Ovary (tissue), 9 donors: ENCODE data around the gene KCNJ16. TPM values are rescaled to one million over a fixed set of nuclear protein-coding genes. Genes with fewer than 3 reads are reported as not detected.
"Not testable (repeated sequence)": the region's sequence is repeated elsewhere in the genome, so short reads cannot be mapped to it uniquely, and the experiment has no call there.

Source experiments
- DNase-seq, 5 donors: peaks; one replicate each; pipeline ENCODE4 v3.0.0-alpha.2; 2019 to 2020
- H3K27ac ChIP-seq, 2 donors: fragments of 200-600 bp; one replicate each; pipeline versions ENCODE4 v1.5.1 to v1.8.0; 2019 to 2022
- H3K27me3 ChIP-seq: fragments of 200-600 bp; one replicate; pipeline ENCODE4 v1.8.0; 2022
- H3K36me3 ChIP-seq: fragments of 200-600 bp; sonication (generic); one replicate; pipeline ENCODE4 v1.5.1; 2019
- H3K4me1 ChIP-seq: one replicate; pipeline ENCODE4 v1.8.1; 2013; ENCODE audit warnings: mild to moderate bottlenecking, moderate library complexity; ENCODE audit not compliant: insufficient read depth
- H3K4me3 ChIP-seq: fragments of 200-600 bp; sonication (generic); one replicate; pipeline ENCODE4 v1.5.1; 2017
- H3K9me3 ChIP-seq, 2 donors: fragments of 200-600 bp in 1 of 2; sonication (generic) in 1 of 2; one replicate each; pipeline versions ENCODE4 v1.5.1 to v1.8.1; 2013 to 2019; ENCODE audit warnings: mild to moderate bottlenecking in 1 of 2, moderate library complexity in 1 of 2
- CTCF ChIP-seq, 3 donors: fragments of 450-650 bp in 2 of 3; fragments of 200-600 bp in 1 of 3; IDR thresholded peaks; one replicate each; pipeline versions ENCODE4 v1.5.1 to v1.8.0; 2016 to 2022; ENCODE audit warnings: antibody characterized with exemption in 3 of 3, mild to moderate bottlenecking in 1 of 3
- EP300 ChIP-seq: sonication (generic); formaldehyde crosslinking; IDR thresholded peaks from one replicate; pipeline ENCODE4 v1.6.1; 2017; ENCODE audit warnings: antibody characterized with exemption
- POLR2A ChIP-seq: fragments of 450-650 bp; IDR thresholded peaks from one replicate; pipeline ENCODE4 v1.6.1; 2017; ENCODE audit warnings: antibody characterized with exemption, mild to moderate bottlenecking, moderate library complexity
- WGBS, 3 donors: extraction: QIAGEN DNeasy Blood & Tissue Kit in 1 of 3; methylation state at CpG; one replicate each; pipeline versions ENCODE4 v1.1.5 to v1.1.7; 2013 to 2017; 5-methylcytosine and 5-hydroxymethylcytosine counted together
- intact Hi-C, 4 donors: fragments of 100-400 bp; cut with DNase I; formaldehyde crosslinking; loops; one replicate each; pipeline versions ENCODE4 v1.11.0 to v1.15.1; 2022 to 2023
- polyA plus RNA-seq, 2 donors: library from polyadenylated mRNA; stranded (reverse); fragments of 200-250 nt in 1 of 2; fragments of 350-450 nt in 1 of 2; fragmentation: Illumina TruSeq in 1 of 2; extraction: RNeasy Lipid Tissue Mini Kit (QIAGEN cat#74804) in 1 of 2; gene quantifications; one replicate each; pipeline ENCODE4 v1.2.3, GENCODE V29; 2013 to 2014
- total RNA-seq, 7 donors: library from RNA; depleted of rRNA in 2 of 7; stranded (reverse); fragments of >200 nt in 2 of 7; fragmentation: NEBNext Ultra II Directional in 3 of 7; extraction: Animal tissue kit (Norgen Biotek cat#: 25700) in 3 of 7; gene quantifications; one replicate each; pipeline versions ENCODE4 v1.1.0 to v1.2.4, GENCODE V29; 2016 to 2023
- donor health status: DM: no; HTN: no; CAD: no; lungs with moderate emphysema.
- donor health status: DM: no; HTN: no; CAD: no.
- donor health status: Bipolar disorder and iron deficiency.
- donor health status: DM: yes; HTN: yes; CAD: no.
- donor health status: DM: no; HTN: no; CAD: no.
- donor health status: DM: yes; HTN: yes; CAD: no.

KCNJ16 gene
- total and polyA plus RNA-seq, 9 donors = 0.04 to 7.2 (median 0.25) TPM; not detected in 1

- Histone ChIP-seq H3K27me3 (no peaks in the 10 kb centered on the region), H3K4me3 (no peak overlapping the region), H3K9me3 (no peaks in the 10 kb centered on the region), H3K4me1 (no peaks in the 10 kb centered on the region), H3K36me3 (no peaks in the 10 kb centered on the region), H3K27ac (no peak overlapping the region)
- 92 to 97% (median 97%) methylated on average over 1 of the region's 1 CpG for WGBS, 3 donors
- intact Hi-C loops = no loop called here
- no peak for DNase-seq
- TF ChIP-seq CTCF (IDR thresholded peaks at IDR 0.05) = no peak
These were observed 34.0 kb upstream of the KCNJ16 start for GRCh38 chr17:70041061-70041460.

- no peaks in the 10 kb centered on the region for H3K4me1 ChIP-seq
- no peaks in the 10 kb centered on the region for H3K36me3 ChIP-seq
- H3K9me3 ChIP-seq = no peaks in the 10 kb centered on the region
- H3K4me3 ChIP-seq = no peak overlapping the region
- intact Hi-C loops = no loop called here
- no peaks in the 10 kb centered on the region for H3K27me3 ChIP-seq
- DNase-seq = no peak
- no peak for TF ChIP-seq EP300
- no peak for TF ChIP-seq CTCF (IDR thresholded peaks at IDR 0.05)
- no peak for TF ChIP-seq POLR2A
- peak overlapping the region in 1 of 2 donors; percentile 0 for H3K27ac ChIP-seq
- 24 to 52% (median 49%) methylated on average over 6 of the region's 6 CpGs for WGBS, 3 donors
These were observed 33.5 kb upstream of the KCNJ16 start for GRCh38 chr17:70041540-70041939.

- DNase-seq, H3K4me1 ChIP-seq, H3K4me3 ChIP-seq, H3K27ac ChIP-seq, H3K27me3 ChIP-seq, intact Hi-C loops, H3K36me3 ChIP-seq, H3K9me3 ChIP-seq: not testable (repeated sequence)
- WGBS, 3 donors = 92 to 95% (median 95%) methylated on average over 5 of the region's 5 CpGs
These were observed 29.2 kb upstream of the KCNJ16 start for GRCh38 chr17:70045780-70046179.

- no peak overlapping the region for H3K27ac ChIP-seq
- no peak for DNase-seq
- TF ChIP-seq EP300 = no peak
- no peak for TF ChIP-seq CTCF (IDR thresholded peaks at IDR 0.05)
- no peak for TF ChIP-seq POLR2A
- H3K36me3 ChIP-seq = no peaks in the 10 kb centered on the region
- no peaks in the 10 kb centered on the region for H3K27me3 ChIP-seq
- no peaks in the 10 kb centered on the region for H3K4me1 ChIP-seq
- no peak overlapping the region for H3K4me3 ChIP-seq
- H3K9me3 ChIP-seq = no peaks in the 10 kb centered on the region
- WGBS, 3 donors = 63 to 71% (median 68%) methylated on average over 5 of the region's 5 CpGs
- intact Hi-C loops = no loop called here
These were observed 27.2 kb upstream of the KCNJ16 start for GRCh38 chr17:70047619-70048419.

GRCh38 chr17:70049801-70050591 is 25.0 kb upstream of the KCNJ16 start:
- Histone ChIP-seq H3K27me3 (no peaks in the 10 kb centered on the region), H3K9me3 (no peaks in the 10 kb centered on the region), H3K4me1 (peaks cover 2% of the 10 kb centered on the region), H3K36me3 (no peaks in the 10 kb centered on the region), H3K27ac (no peak overlapping the region), H3K4me3 (no peak overlapping the region)
- intact Hi-C loops = no loop called here
- TF ChIP-seq EP300 = no peak
- TF ChIP-seq POLR2A = no peak
- TF ChIP-seq CTCF (IDR thresholded peaks at IDR 0.05) = no peak
- 94 to 96% (median 96%) methylated on average over 3 of the region's 3 CpGs for WGBS, 3 donors
- no peak for DNase-seq
